Astrocyte (in vitro differentiated cells and primary cell): ENCODE results near the gene LSM5. TPM values are rescaled to one million over a fixed set of nuclear protein-coding genes. Genes with fewer than 3 reads are reported as not detected.

ENCODE experiments used
- DNase-seq: peaks from one replicate; pipeline ENCODE4 v3.0.0-alpha.2; 2010; ENCODE audit warnings: low read depth
- FAIRE-seq: peaks from 2 replicates; lab custom pipeline; 2011; peaks lifted over from hg19 to GRCh38; lab: Jason Lieb, UNC
- H2AFZ ChIP-seq: 2 replicates; pipeline ENCODE4 v1.6.0; 2012; ENCODE audit warnings: low read depth, low read length, inconsistent platforms
- H3K27ac ChIP-seq: 2 replicates; pipeline ENCODE4 v1.5.1; 2011; ENCODE audit warnings: low read depth, low read length, inconsistent platforms
- H3K27me3 ChIP-seq: 2 replicates; pipeline ENCODE4 v1.6.0; 2011; ENCODE audit warnings: low read length, inconsistent platforms; ENCODE audit not compliant: insufficient read depth
- H3K36me3 ChIP-seq: 2 replicates; pipeline ENCODE4 v1.5.1; 2011; ENCODE audit warnings: low read length, inconsistent platforms; ENCODE audit not compliant: insufficient read depth
- H3K4me1 ChIP-seq: 2 replicates; pipeline ENCODE4 v1.5.1; 2011; ENCODE audit warnings: low read length, inconsistent platforms; ENCODE audit not compliant: insufficient read depth
- H3K4me2 ChIP-seq: 2 replicates; pipeline ENCODE4 v1.6.0; 2012; ENCODE audit warnings: low read length, inconsistent platforms
- H3K4me3 ChIP-seq: 2 replicates; pipeline ENCODE4 v1.5.1; 2011; ENCODE audit warnings: low read depth, mild to moderate bottlenecking, low read length, inconsistent platforms; ENCODE audit not compliant: insufficient read depth
- H3K79me2 ChIP-seq: 2 replicates; pipeline ENCODE4 v1.6.0; 2012; ENCODE audit warnings: mild to moderate bottlenecking, low read length, inconsistent platforms; ENCODE audit not compliant: insufficient read depth
- H3K9ac ChIP-seq: 2 replicates; pipeline ENCODE4 v1.6.0; 2012; ENCODE audit warnings: mild to moderate bottlenecking, low read length, inconsistent platforms
- H3K9me3 ChIP-seq: 2 replicates; pipeline ENCODE4 v1.5.1; 2012; ENCODE audit warnings: low read depth, mild to moderate bottlenecking, low read length, inconsistent platforms; ENCODE audit not compliant: insufficient read depth
- H4K20me1 ChIP-seq: 2 replicates; pipeline ENCODE4 v1.6.0; 2012; ENCODE audit warnings: low read length, inconsistent platforms; ENCODE audit not compliant: insufficient read depth
- H3K27ac Mint-ChIP-seq: one replicate; pipeline ENCODE4 v1.8.0; 2021; ENCODE audit warnings: mild to moderate bottlenecking, mixed read lengths; ENCODE audit not compliant: unreplicated experiment
- H3K27me3 Mint-ChIP-seq: one replicate; pipeline ENCODE4 v1.8.0; 2021; ENCODE audit warnings: low read depth, mixed read lengths; ENCODE audit not compliant: unreplicated experiment
- H3K36me3 Mint-ChIP-seq: one replicate; pipeline ENCODE4 v1.8.0; 2021; ENCODE audit warnings: low read depth, mixed read lengths; ENCODE audit not compliant: unreplicated experiment
- H3K4me1 Mint-ChIP-seq: one replicate; pipeline ENCODE4 v1.8.0; 2021; ENCODE audit warnings: low read depth, mixed read lengths; ENCODE audit not compliant: unreplicated experiment
- H3K4me3 Mint-ChIP-seq: one replicate; pipeline ENCODE4 v1.8.0; 2021; ENCODE audit warnings: mild to moderate bottlenecking, moderate library complexity, mixed read lengths; ENCODE audit not compliant: unreplicated experiment
- H3K9me3 Mint-ChIP-seq: one replicate; pipeline ENCODE4 v1.8.0; 2021; ENCODE audit warnings: mild to moderate bottlenecking, mixed read lengths; ENCODE audit not compliant: unreplicated experiment
- CTCF ChIP-seq: IDR thresholded peaks from 2 replicates; pipeline ENCODE4 v1.5.1; 2011; ENCODE audit warnings: low read depth, mild to moderate bottlenecking, inconsistent platforms, low read length, moderate library complexity; ENCODE audit not compliant: insufficient read depth
- EZH2 ChIP-seq: IDR thresholded peaks from 2 replicates; pipeline ENCODE4 v1.6.1; 2012; ENCODE audit warnings: mild to moderate bottlenecking, low read length, inconsistent platforms; ENCODE audit not compliant: insufficient read depth
- total RNA-seq: library from RNA; stranded (reverse); gene quantifications from 2 replicates; pipeline ENCODE4 v1.2.1, GENCODE V29; 2021

LSM5 gene
- total RNA-seq, 1 donor from 2014 or later = 36.2 TPM

- Mint-ChIP-seq H3K4me3 (no peak overlapping the region), H3K4me1 (peaks cover 18% of the 10 kb centered on the region), H3K9me3 (no peaks in the 10 kb centered on the region), H3K36me3 (peaks cover 14% of the 10 kb centered on the region), H3K27ac (peak overlapping the region; percentile 100), H3K27me3 (no peaks in the 10 kb centered on the region)
- H3K27me3 ChIP-seq = no peaks in the 10 kb centered on the region
- no peak overlapping the region for H2AFZ ChIP-seq
- DNase-seq (peak; percentile 66), FAIRE-seq (no peak)
- TF ChIP-seq EZH2 = no peak
- TF ChIP-seq CTCF = no peak
- H3K4me3 ChIP-seq = no peak overlapping the region
- peaks cover 13% of the 10 kb centered on the region for H3K4me1 ChIP-seq
- H3K4me2 ChIP-seq = no peak overlapping the region
- peak overlapping the region; percentile 76 for H3K27ac ChIP-seq
- H3K9ac ChIP-seq = no peak overlapping the region
- peaks cover 95% of the 10 kb centered on the region for H3K79me2 ChIP-seq
- no peaks in the 10 kb centered on the region for H3K36me3 ChIP-seq
- no peaks in the 10 kb centered on the region for H3K9me3 ChIP-seq
- peaks cover 41% of the 10 kb centered on the region for H4K20me1 ChIP-seq
Observed at GRCh38 chr7:32507414-32507813, 17.2 kb upstream of the LSM5 start.

GRCh38 chr7:32506266-32507054, 16.3 kb upstream of the LSM5 start:
- H4K20me1 ChIP-seq = peaks cover 34% of the 10 kb centered on the region
- no peaks in the 10 kb centered on the region for H3K36me3 ChIP-seq
- DNase-seq (peak; percentile 94), FAIRE-seq (no peak)
- H3K4me1 ChIP-seq = peaks cover 21% of the 10 kb centered on the region
- H3K9me3 ChIP-seq = no peaks in the 10 kb centered on the region
- no peaks in the 10 kb centered on the region for H3K27me3 ChIP-seq
- H3K4me2 ChIP-seq = peak overlapping the region; percentile 59
- H3K27me3 Mint-ChIP-seq = no peaks in the 10 kb centered on the region
- peaks cover 23% of the 10 kb centered on the region for H3K4me1 Mint-ChIP-seq
- H3K36me3 Mint-ChIP-seq = peaks cover 9% of the 10 kb centered on the region
- TF ChIP-seq EZH2 = no peak
- no peak for TF ChIP-seq CTCF
- peak overlapping the region; percentile 3 for H3K4me3 ChIP-seq
- H3K4me3 Mint-ChIP-seq = no peak overlapping the region
- peak overlapping the region; percentile 76 for H3K27ac ChIP-seq
- peaks cover 93% of the 10 kb centered on the region for H3K79me2 ChIP-seq
- no peaks in the 10 kb centered on the region for H3K9me3 Mint-ChIP-seq
- H2AFZ ChIP-seq = no peak overlapping the region
- H3K9ac ChIP-seq = peak overlapping the region; percentile 34
- peak overlapping the region; percentile 100 for H3K27ac Mint-ChIP-seq

GRCh38 chr7:32502728-32503127, 12.5 kb upstream of the LSM5 start:
- Histone ChIP-seq H3K36me3 (no peaks in the 10 kb centered on the region), H3K79me2 (peaks cover 95% of the 10 kb centered on the region), H2AFZ (no peak overlapping the region), H3K27me3 (no peaks in the 10 kb centered on the region), H3K4me2 (no peak overlapping the region), H3K4me3 (no peak overlapping the region), H4K20me1 (peaks cover 25% of the 10 kb centered on the region), H3K27ac (no peak overlapping the region), H3K4me1 (peaks cover 31% of the 10 kb centered on the region), H3K9ac (no peak overlapping the region), H3K9me3 (no peaks in the 10 kb centered on the region)
- peaks cover 5% of the 10 kb centered on the region for H3K36me3 Mint-ChIP-seq
- peaks cover 3% of the 10 kb centered on the region for H3K9me3 Mint-ChIP-seq
- no peak for TF ChIP-seq CTCF
- no peak for TF ChIP-seq EZH2
- no peak overlapping the region for H3K4me3 Mint-ChIP-seq
- no peaks in the 10 kb centered on the region for H3K27me3 Mint-ChIP-seq
- H3K4me1 Mint-ChIP-seq = peaks cover 32% of the 10 kb centered on the region
- no peak for FAIRE-seq
- no peak for DNase-seq
- peak overlapping the region; percentile 81 for H3K27ac Mint-ChIP-seq
